C4-2B (cell line): Measurements from ENCODE around the gene SLC9B2.

Source experiments
- H3K27ac ChIP-seq: fragments of 450-650 bp; 2 replicates; pipeline ENCODE4 v1.5.1; 2017
- CTCF ChIP-seq: fragments of 450-650 bp; conservative IDR thresholded peaks from 2 replicates; pipeline ENCODE4 v1.5.1; 2017; ENCODE audit warnings: mild to moderate bottlenecking
- ZFX ChIP-seq: fragments of 450-650 bp; IDR thresholded peaks from 2 replicates; pipeline ENCODE4 v1.6.1; 2017

Gene SLC9B2

GRCh38 chr4:103052779-103053178 is 23.8 kb downstream of the SLC9B2 start:
- no peak overlapping the region for H3K27ac ChIP-seq
- TF ChIP-seq CTCF (no peak), ZFX (no peak)

- no peak for TF ChIP-seq CTCF
- no peak for TF ChIP-seq ZFX
- H3K27ac ChIP-seq = no peak overlapping the region
Observed at GRCh38 chr4:103052145-103052544, 24.4 kb downstream of the SLC9B2 start.

- H3K27ac ChIP-seq = no peak overlapping the region
Observed at GRCh38 chr4:103050736-103051436, 25.7 kb downstream of the SLC9B2 start.

GRCh38 chr4:103046416-103047290 is 29.9 kb downstream of the SLC9B2 start:
- TF ChIP-seq CTCF (peak; percentile 70), ZFX (no peak)

More at GRCh38 chr4:103050736-103051436, 25.7 kb downstream of the SLC9B2 start:
- TF ChIP-seq ZFX (no peak), CTCF (no peak)

GRCh38 chr4:103044183-103044582 is 32.4 kb downstream of the SLC9B2 start:
- H3K27ac ChIP-seq = no peak overlapping the region
- TF ChIP-seq CTCF (no peak), ZFX (no peak)

More at GRCh38 chr4:103046416-103047290, 29.9 kb downstream of the SLC9B2 start:
- no peak overlapping the region for H3K27ac ChIP-seq

- TF ChIP-seq CTCF (no peak), ZFX (no peak)
- no peak overlapping the region for H3K27ac ChIP-seq
Observed at GRCh38 chr4:103036169-103036568, 40.4 kb downstream of the SLC9B2 start.

- no peak overlapping the region for H3K27ac ChIP-seq
- peak; percentile 61 for TF ChIP-seq CTCF
- no peak for TF ChIP-seq ZFX
Observed at GRCh38 chr4:103032574-103032973, 44.0 kb downstream of the SLC9B2 start.
